Smooth muscle cell (in vitro differentiated cells): ENCODE results near the gene MAPK10. TPM values are rescaled to one million over a fixed set of nuclear protein-coding genes. Genes with fewer than 3 reads are reported as not detected.

ENCODE experiments used
- DNase-seq: peaks from one replicate; lab custom pipeline; 2025; ENCODE audit not compliant: unreplicated experiment; lab: John Stamatoyannopoulos, UW
- H2AFZ ChIP-seq: fragments of 200-600 bp; sonication (generic); 2 replicates; pipeline ENCODE4 v1.6.0; 2016; ENCODE audit warnings: antibody characterized with exemption, low read depth, mild to moderate bottlenecking
- H3F3A ChIP-seq: fragments of 200-600 bp; sonication (generic); 2 replicates; pipeline ENCODE4 v1.6.0; 2017; ENCODE audit warnings: antibody characterized with exemption, low read depth
- H3K27ac ChIP-seq: fragments of 200-600 bp; sonication (generic); 2 replicates; pipeline ENCODE4 v1.5.1; 2016; ENCODE audit warnings: low read depth, mild to moderate bottlenecking
- H3K27me3 ChIP-seq: fragments of 200-600 bp; sonication (generic); 2 replicates; pipeline ENCODE4 v1.6.1; 2016; ENCODE audit warnings: low read depth, mild to moderate bottlenecking
- H3K36me3 ChIP-seq: fragments of 200-600 bp; sonication (generic); 2 replicates; pipeline ENCODE4 v1.5.1; 2016; ENCODE audit warnings: low read depth
- H3K4me1 ChIP-seq: fragments of 200-600 bp; sonication (generic); 2 replicates; pipeline ENCODE4 v1.5.1; 2016; ENCODE audit warnings: low read depth
- H3K4me2 ChIP-seq: fragments of 200-600 bp; sonication (generic); 2 replicates; pipeline ENCODE4 v1.6.0; 2016; ENCODE audit warnings: mild to moderate bottlenecking
- H3K4me3 ChIP-seq: fragments of 200-600 bp; sonication (generic); 2 replicates; pipeline ENCODE4 v1.5.1; 2016; ENCODE audit warnings: mild to moderate bottlenecking
- H3K79me2 ChIP-seq: fragments of 200-600 bp; sonication (generic); 2 replicates; pipeline ENCODE4 v1.6.0; 2016; ENCODE audit warnings: low read depth, mild to moderate bottlenecking
- H3K9ac ChIP-seq: fragments of 200-600 bp; sonication (generic); 2 replicates; pipeline ENCODE4 v1.6.0; 2016; ENCODE audit warnings: low read depth
- H3K9me3 ChIP-seq: fragments of 200-600 bp; sonication (generic); replicated peaks from 2 replicates; pipeline ENCODE4 v1.5.1; 2016; ENCODE audit warnings: low read depth
- H4K20me1 ChIP-seq: fragments of 200-600 bp; sonication (generic); 2 replicates; pipeline ENCODE4 v1.6.0; 2016; ENCODE audit warnings: low read depth
- WGBS: methylation state at CpG from one replicate; pipeline ENCODE4 v1.1.7; 2016; ENCODE audit warnings: low lambda C conversion rate; 5-methylcytosine and 5-hydroxymethylcytosine counted together
- polyA plus RNA-seq: library from polyadenylated mRNA; unstranded; fragments of >200 nt; fragmentation: Nextera tagmentation; extraction: Ambion mirVana; gene quantifications from 2 replicates; pipeline ENCODE4 v1.2.1, GENCODE V29; 2016
- total RNA-seq: library from RNA; depleted of rRNA; stranded (reverse); fragments of >200 nt; gene quantifications from 2 replicates; pipeline ENCODE4 v1.2.3, GENCODE V29; 2014
- TF ChIP-seq, protein P1 (sequence below): fragments of 200-600 bp; sonication (generic); IDR thresholded peaks from 2 replicates; pipeline ENCODE4 v1.5.1; 2017; ENCODE audit warnings: borderline replicate concordance, mild to moderate bottlenecking, antibody characterized with exemption; ENCODE audit not compliant: insufficient read depth, poor library complexity, severe bottlenecking

Gene MAPK10
- total and polyA plus RNA-seq, 2 experiments from 2014 or later: 2.4 to 13.3 TPM

GRCh38 chr4:86250006-86250405 is 109.8 kb downstream of the MAPK10 start:
- Histone ChIP-seq H3K4me1 (no peaks in the 10 kb centered on the region), H3K9ac (no peak overlapping the region), H3K27me3 (no peaks in the 10 kb centered on the region), H3K27ac (no peak overlapping the region), H3K36me3 (no peaks in the 10 kb centered on the region), H4K20me1 (no peaks in the 10 kb centered on the region), H3K9me3 (no peaks in the 10 kb centered on the region), H3K79me2 (no peaks in the 10 kb centered on the region), H3K4me2 (no peak overlapping the region), H3F3A (no peaks in the 10 kb centered on the region), H3K4me3 (no peak overlapping the region), H2AFZ (no peak overlapping the region)
- TF ChIP-seq, protein P1, sequence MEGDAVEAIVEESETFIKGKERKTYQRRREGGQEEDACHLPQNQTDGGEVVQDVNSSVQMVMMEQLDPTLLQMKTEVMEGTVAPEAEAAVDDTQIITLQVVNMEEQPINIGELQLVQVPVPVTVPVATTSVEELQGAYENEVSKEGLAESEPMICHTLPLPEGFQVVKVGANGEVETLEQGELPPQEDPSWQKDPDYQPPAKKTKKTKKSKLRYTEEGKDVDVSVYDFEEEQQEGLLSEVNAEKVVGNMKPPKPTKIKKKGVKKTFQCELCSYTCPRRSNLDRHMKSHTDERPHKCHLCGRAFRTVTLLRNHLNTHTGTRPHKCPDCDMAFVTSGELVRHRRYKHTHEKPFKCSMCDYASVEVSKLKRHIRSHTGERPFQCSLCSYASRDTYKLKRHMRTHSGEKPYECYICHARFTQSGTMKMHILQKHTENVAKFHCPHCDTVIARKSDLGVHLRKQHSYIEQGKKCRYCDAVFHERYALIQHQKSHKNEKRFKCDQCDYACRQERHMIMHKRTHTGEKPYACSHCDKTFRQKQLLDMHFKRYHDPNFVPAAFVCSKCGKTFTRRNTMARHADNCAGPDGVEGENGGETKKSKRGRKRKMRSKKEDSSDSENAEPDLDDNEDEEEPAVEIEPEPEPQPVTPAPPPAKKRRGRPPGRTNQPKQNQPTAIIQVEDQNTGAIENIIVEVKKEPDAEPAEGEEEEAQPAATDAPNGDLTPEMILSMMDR: no peak
- 70% methylated on average over 1 of the region's 1 CpG for WGBS
- no peak for DNase-seq

- H3K36me3 ChIP-seq: no peaks in the 10 kb centered on the region
- H4K20me1 ChIP-seq: no peaks in the 10 kb centered on the region
- WGBS: 76% methylated on average over 2 of the region's 2 CpGs
- no peak overlapping the region for H3K4me3 ChIP-seq
- no peaks in the 10 kb centered on the region for H3K79me2 ChIP-seq
- no peak overlapping the region for H2AFZ ChIP-seq
- no peaks in the 10 kb centered on the region for H3K27me3 ChIP-seq
- H3K4me1 ChIP-seq: no peaks in the 10 kb centered on the region
- TF ChIP-seq, protein P1: no peak
- no peaks in the 10 kb centered on the region for H3F3A ChIP-seq
- H3K4me2 ChIP-seq: no peak overlapping the region
- DNase-seq: no peak
- no peaks in the 10 kb centered on the region for H3K9me3 ChIP-seq
- H3K9ac ChIP-seq: no peak overlapping the region
- no peak overlapping the region for H3K27ac ChIP-seq
These were observed 110.8 kb downstream of the MAPK10 start for GRCh38 chr4:86249074-86249473.

DNA sequence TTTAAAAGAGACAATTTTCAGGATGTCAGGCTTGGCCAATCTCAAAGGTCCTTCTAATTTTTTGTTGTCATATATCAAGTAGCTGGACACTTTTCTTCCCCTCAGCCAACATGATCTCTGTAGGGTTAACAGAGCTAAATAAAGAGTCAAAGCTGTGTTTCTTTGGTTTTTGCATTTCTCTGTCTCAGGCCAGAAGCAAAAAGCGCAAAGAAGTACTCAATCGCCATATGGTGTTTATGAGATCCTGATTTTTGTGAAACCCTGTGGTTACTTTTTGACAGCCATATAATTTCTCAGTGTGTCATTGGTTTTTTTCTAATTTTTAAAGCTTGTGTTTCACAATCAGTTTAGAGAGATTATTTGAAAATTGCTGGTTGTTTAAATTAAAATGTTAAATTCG is 111.9 kb downstream of the MAPK10 start:
- Histone ChIP-seq H3K36me3 (no peaks in the 10 kb centered on the region), H3K79me2 (no peaks in the 10 kb centered on the region), H3F3A (no peaks in the 10 kb centered on the region), H3K27me3 (no peaks in the 10 kb centered on the region), H2AFZ (no peak overlapping the region), H3K4me3 (no peak overlapping the region), H3K9me3 (no peaks in the 10 kb centered on the region), H3K4me1 (no peaks in the 10 kb centered on the region), H3K4me2 (no peak overlapping the region), H4K20me1 (no peaks in the 10 kb centered on the region), H3K9ac (no peak overlapping the region), H3K27ac (no peak overlapping the region)
- WGBS: 65% methylated on average over 3 of the region's 3 CpGs
- TF ChIP-seq, protein P1: no peak
- DNase-seq: no peak

DNA sequence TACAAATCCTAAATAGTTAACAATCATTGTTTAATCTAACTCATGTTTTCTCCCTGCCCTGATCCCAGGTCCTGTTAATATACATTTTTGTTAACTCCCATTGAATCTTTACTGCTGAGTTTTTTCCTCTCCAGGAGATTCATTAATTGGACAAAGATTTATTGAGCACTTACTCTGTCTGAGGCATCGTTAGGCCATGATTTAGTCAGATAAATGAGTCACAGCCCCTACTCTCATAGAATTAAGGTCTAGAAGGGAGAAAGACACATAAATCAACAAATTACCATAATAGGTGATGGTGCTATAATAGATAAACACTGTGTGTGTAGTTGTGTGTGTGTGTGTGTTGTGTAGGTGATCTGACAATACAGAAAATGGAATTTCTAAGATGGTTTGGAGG is 112.5 kb downstream of the MAPK10 start:
- Histone ChIP-seq H3K27ac (no peak overlapping the region), H3F3A (no peaks in the 10 kb centered on the region), H3K27me3 (no peaks in the 10 kb centered on the region), H2AFZ (no peak overlapping the region), H3K79me2 (no peaks in the 10 kb centered on the region), H3K36me3 (no peaks in the 10 kb centered on the region), H3K9ac (no peak overlapping the region), H3K4me2 (no peak overlapping the region), H3K4me3 (no peak overlapping the region), H4K20me1 (no peaks in the 10 kb centered on the region), H3K9me3 (no peaks in the 10 kb centered on the region), H3K4me1 (no peaks in the 10 kb centered on the region)
- 32% methylated on average over 1 of the region's 1 CpG for WGBS
- no peak for DNase-seq
- TF ChIP-seq, protein P1: no peak
